ENCODE data around the gene CTNNA2. TPM values are rescaled to one million over a fixed set of nuclear protein-coding genes. Genes with fewer than 3 reads are reported as not detected.

CTNNA2 gene
- polyA plus RNA-seq, 2 of the 4 experiments (the other 2 are of a cell fraction): 0.50 to 0.94 TPM

GRCh38 chr2:80324525-80324924 lies 811.7 kb downstream of the CTNNA2 start:
- ATAC-seq (no peak), FAIRE-seq (no peak), DNase-seq (ENCODE audit: low read depth in 1 of 2, low spot score in 1 of 2) (no peak)
- no peak overlapping the region for H3K4me3 ChIP-seq
- no peaks in the 10 kb centered on the region for H3K9me3 ChIP-seq
- no peak for TF ChIP-seq HES2 (IDR thresholded peaks at IDR 0.05)
- POLR2A ChIA-PET: no interaction called here
- H3K4me2 ChIP-seq: no peak overlapping the region
- WGBS (ENCODE audit: missing lambda C conversion rate): 29% methylated on average over 3 of the region's 3 CpGs
- H3K4me1 ChIP-seq: no peaks in the 10 kb centered on the region
- CTCF ChIA-PET: no interaction called here
- no peak overlapping the region for H3K27ac ChIP-seq

DNA sequence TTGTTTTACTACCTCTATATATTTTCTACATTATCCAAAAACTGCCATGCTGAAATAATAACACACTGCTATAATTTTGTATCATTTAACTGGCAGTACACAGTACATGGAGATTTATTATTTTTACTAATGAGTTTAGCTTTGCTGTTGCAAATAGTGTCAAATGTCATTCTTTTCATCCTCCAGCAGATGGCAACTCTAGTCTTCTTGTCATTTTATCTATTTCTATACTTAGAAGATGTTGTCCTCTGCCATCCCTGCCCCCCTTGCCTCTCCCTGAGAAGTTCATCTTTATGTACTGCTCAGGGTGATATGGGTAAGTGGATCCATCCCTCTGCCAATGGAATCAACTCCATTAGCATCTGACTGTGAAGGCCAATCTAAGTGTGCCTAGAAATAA lies 813.4 kb downstream of the CTNNA2 start:
- Histone ChIP-seq H3K4me2 (no peak overlapping the region), H3K4me1 (no peaks in the 10 kb centered on the region), H3K9me3 (no peaks in the 10 kb centered on the region), H3K4me3 (no peak overlapping the region), H3K27ac (no peak overlapping the region)
- ChIA-PET CTCF (no interaction called here), POLR2A (no interaction called here)
- peak in 1 of 2 experiments; percentile 13 for DNase-seq (ENCODE audit: low read depth in 1 of 2, low spot score in 1 of 2)
- ATAC-seq: no peak
- TF ChIP-seq SMC3 (IDR thresholded peaks at IDR 0.05) (0 out of 3 replicates have a peak, but pooled peaks have one; percentile 14), ELK1 (IDR thresholded peaks at IDR 0.05; ENCODE audit: low read depth, low read length) (no peak), RAD21 (conservative IDR thresholded peaks at IDR 0.05 in 1 of 2, IDR thresholded peaks at IDR 0.05 in 1 of 2) (peak; percentile 14 to 39; a peak in 1 of 5 replicates)
- no peak for FAIRE-seq

- DNase-seq (ENCODE audit: low read depth in 1 of 2, low spot score in 1 of 2): no peak
- Histone ChIP-seq H3K9me3 (no peaks in the 10 kb centered on the region), H3K4me3 (no peak overlapping the region), H3K27ac (no peak overlapping the region), H3K4me1 (no peaks in the 10 kb centered on the region), H3K4me2 (no peak overlapping the region)
- TF ChIP-seq TP53 (CRISPR knock-in tag; IDR thresholded peaks at IDR 0.05) (no peak), CBX2 (IDR thresholded peaks at IDR 0.05; ENCODE audit: borderline replicate concordance, low read depth) (no peak), REST (IDR thresholded peaks at IDR 0.05) (no peak), HOXB5 (CRISPR knock-in tag; IDR thresholded peaks at IDR 0.05) (no peak), HES2 (IDR thresholded peaks at IDR 0.05) (no peak), MAX (IDR thresholded peaks at IDR 0.05) (no peak), KDM1A (IDR thresholded peaks at IDR 0.05; ENCODE audit: low read depth) (no peak), KDM5A (IDR thresholded peaks at IDR 0.05) (no peak), PHF8 (IDR thresholded peaks at IDR 0.05; ENCODE audit: borderline replicate concordance, low read depth) (no peak), FOXS1 (CRISPR knock-in tag; IDR thresholded peaks at IDR 0.05) (no peak)
- WGBS (ENCODE audit: missing lambda C conversion rate): 8% methylated on average over 1 of the region's 1 CpG
- POLR2A ChIA-PET: no interaction called here
- no peak for ATAC-seq
- CTCF ChIA-PET: interaction anchor here (1.2 kb wide), 1 partner anchor 17 kb away, joined by 3 read pairs; no protein-coding TSS in a partner anchor
- FAIRE-seq: no peak
Measured at GRCh38 chr2:80326861-80327260, 814.0 kb downstream of the CTNNA2 start.

DNA sequence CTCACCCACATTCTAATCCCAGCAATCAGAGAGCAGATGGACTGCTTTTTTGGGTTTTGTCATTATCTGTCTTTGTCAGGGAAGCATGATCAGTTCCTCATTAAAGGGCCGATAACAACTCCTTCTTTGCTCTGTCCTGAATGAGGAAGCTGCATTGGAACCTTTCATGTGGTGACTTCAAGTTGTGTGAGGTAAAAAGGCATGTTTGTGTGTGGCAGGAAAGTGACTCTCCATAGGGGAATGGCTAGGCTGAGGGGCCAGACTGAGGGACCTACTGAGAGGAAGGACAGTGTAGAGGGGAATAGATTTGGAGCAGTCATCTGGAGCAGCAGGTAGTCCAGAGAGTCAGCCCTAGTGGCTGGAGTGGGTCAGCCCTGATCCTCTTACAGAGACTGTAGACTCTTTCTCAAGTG lies 815.3 kb downstream of the CTNNA2 start:
- ATAC-seq (no peak), FAIRE-seq (no peak), DNase-seq (ENCODE audit: low read depth in 1 of 2, low spot score in 1 of 2) (no peak)
- Histone ChIP-seq H3K4me2 (no peak overlapping the region), H3K4me1 (no peaks in the 10 kb centered on the region), H3K27ac (no peak overlapping the region), H3K9me3 (no peaks in the 10 kb centered on the region), H3K4me3 (no peak overlapping the region)
- CTCF ChIA-PET: interaction anchor here (0.8 kb wide), 1 partner anchor 52 kb away, joined by 3 read pairs; no protein-coding TSS in a partner anchor
- 6% methylated on average over 1 of the region's 1 CpG for WGBS (ENCODE audit: missing lambda C conversion rate)
- POLR2A ChIA-PET: no interaction called here
- TF ChIP-seq EHMT2 (IDR thresholded peaks at IDR 0.05; ENCODE audit: low read depth) (no peak), HEYL (CRISPR knock-in tag; IDR thresholded peaks at IDR 0.05) (no peak), RCOR1 (IDR thresholded peaks at IDR 0.05; ENCODE audit: low read depth, low read length) (no peak), ATOH8 (CRISPR knock-in tag; IDR thresholded peaks at IDR 0.05; ENCODE audit: low read depth) (no peak), POLR2A (IDR thresholded peaks at IDR 0.05; ENCODE audit: low read length) (no peak), HOXB5 (CRISPR knock-in tag; IDR thresholded peaks at IDR 0.05) (no peak), TP53 (CRISPR knock-in tag; IDR thresholded peaks at IDR 0.05) (no peak)
- TF ChIP-seq, protein P1, sequence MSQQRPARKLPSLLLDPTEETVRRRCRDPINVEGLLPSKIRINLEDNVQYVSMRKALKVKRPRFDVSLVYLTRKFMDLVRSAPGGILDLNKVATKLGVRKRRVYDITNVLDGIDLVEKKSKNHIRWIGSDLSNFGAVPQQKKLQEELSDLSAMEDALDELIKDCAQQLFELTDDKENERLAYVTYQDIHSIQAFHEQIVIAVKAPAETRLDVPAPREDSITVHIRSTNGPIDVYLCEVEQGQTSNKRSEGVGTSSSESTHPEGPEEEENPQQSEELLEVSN (IDR thresholded peaks at IDR 0.05; ENCODE audit: borderline replicate concordance, low read depth): no peak
- TF ChIP-seq, protein P2, sequence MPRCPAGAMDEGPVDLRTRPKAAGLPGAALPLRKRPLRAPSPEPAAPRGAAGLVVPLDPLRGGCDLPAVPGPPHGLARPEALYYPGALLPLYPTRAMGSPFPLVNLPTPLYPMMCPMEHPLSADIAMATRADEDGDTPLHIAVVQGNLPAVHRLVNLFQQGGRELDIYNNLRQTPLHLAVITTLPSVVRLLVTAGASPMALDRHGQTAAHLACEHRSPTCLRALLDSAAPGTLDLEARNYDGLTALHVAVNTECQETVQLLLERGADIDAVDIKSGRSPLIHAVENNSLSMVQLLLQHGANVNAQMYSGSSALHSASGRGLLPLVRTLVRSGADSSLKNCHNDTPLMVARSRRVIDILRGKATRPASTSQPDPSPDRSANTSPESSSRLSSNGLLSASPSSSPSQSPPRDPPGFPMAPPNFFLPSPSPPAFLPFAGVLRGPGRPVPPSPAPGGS (IDR thresholded peaks at IDR 0.05): no peak

All from A549 (cell line).